Measurements from ENCODE around the gene TMEM202. TPM values are rescaled to one million over a fixed set of nuclear protein-coding genes. Genes with fewer than 3 reads are reported as not detected.
"Not testable (repeated sequence)": the region's sequence is repeated elsewhere in the genome, so short reads cannot be mapped to it uniquely, and the experiment has no call there.

Gene TMEM202
- total and polyA plus RNA-seq, 7 donors: not detected

- ATAC-seq: no peak
- no peak for TF ChIP-seq CTCF (IDR thresholded peaks at IDR 0.05)
- no peaks in the 10 kb centered on the region for H3K4me1 ChIP-seq
- no peaks in the 10 kb centered on the region for H3K36me3 ChIP-seq (ENCODE audit: insufficient read depth in 1 of 2, low read depth in 1 of 2)
- no peak overlapping the region for H3K4me3 ChIP-seq
- peaks cover 0 to 3% (median 0%) of the 10 kb centered on the region in 3 donors for H3K27me3 ChIP-seq (ENCODE audit: insufficient read depth in 3 of 3, low read length in 2 of 3)
- H3K9me3 ChIP-seq: peaks cover 5% of the 10 kb centered on the region
- no peak for DNase-seq
- 56 to 77% (median 72%) methylated on average over 2 of the region's 2 CpGs for WGBS, 3 donors
- intact Hi-C loops (cut with DNase I): no loop called here
- no peak overlapping the region for H3K27ac ChIP-seq
Measured at GRCh38 chr15:72415304-72415703, 17.2 kb downstream of the TMEM202 start.

- DNase-seq; H3K36me3 ChIP-seq (ENCODE audit: insufficient read depth in 1 of 2, low read depth in 1 of 2); H3K27ac ChIP-seq; H3K4me1 ChIP-seq; H3K4me3 ChIP-seq; intact Hi-C loops (cut with DNase I); H3K27me3 ChIP-seq (ENCODE audit: insufficient read depth in 3 of 3, low read length in 2 of 3); ATAC-seq; H3K9me3 ChIP-seq: not testable (repeated sequence)
- 60 to 74% (median 69%) methylated on average over 3 of the region's 3 CpGs for WGBS, 3 donors
Measured at GRCh38 chr15:72419768-72420167, 21.7 kb downstream of the TMEM202 start.

- intact Hi-C loops (cut with DNase I): no loop called here
- 68 to 78% (median 77%) methylated on average over 2 of the region's 2 CpGs for WGBS, 3 donors
- no peak for ATAC-seq
- TF ChIP-seq CTCF (IDR thresholded peaks at IDR 0.05): no peak
- H3K36me3 ChIP-seq (ENCODE audit: insufficient read depth in 1 of 2, low read depth in 1 of 2): no peaks in the 10 kb centered on the region
- peaks cover 0 to 2% (median 0%) of the 10 kb centered on the region in 3 donors for H3K27me3 ChIP-seq (ENCODE audit: insufficient read depth in 3 of 3, low read length in 2 of 3)
- no peak for DNase-seq
- no peak overlapping the region for H3K4me3 ChIP-seq
- no peaks in the 10 kb centered on the region for H3K4me1 ChIP-seq
- H3K27ac ChIP-seq: no peak overlapping the region
- H3K9me3 ChIP-seq: peaks cover 8% of the 10 kb centered on the region
Measured at GRCh38 chr15:72420576-72420975, 22.5 kb downstream of the TMEM202 start.

GRCh38 chr15:72421484-72421883 lies 23.4 kb downstream of the TMEM202 start:
- Histone ChIP-seq H3K9me3 (peaks cover 13% of the 10 kb centered on the region), H3K27ac (no peak overlapping the region), H3K4me3 (no peak overlapping the region), H3K36me3 (ENCODE audit: insufficient read depth in 1 of 2, low read depth in 1 of 2) (no peaks in the 10 kb centered on the region), H3K27me3 (ENCODE audit: insufficient read depth in 3 of 3, low read length in 2 of 3) (peaks cover 0 to 2% (median 0%) of the 10 kb centered on the region in 3 donors), H3K4me1 (no peaks in the 10 kb centered on the region)
- intact Hi-C loops (cut with DNase I): no loop called here
- ATAC-seq: no peak
- no peak for TF ChIP-seq CTCF (IDR thresholded peaks at IDR 0.05)
- DNase-seq: no peak
- 55 to 72% (median 65%) methylated on average over 1 of the region's 1 CpG for WGBS, 3 donors

- H3K4me1 ChIP-seq: no peaks in the 10 kb centered on the region
- DNase-seq (no peak), ATAC-seq (no peak)
- H3K9me3 ChIP-seq: peaks cover 28% of the 10 kb centered on the region
- H3K36me3 ChIP-seq (ENCODE audit: insufficient read depth in 1 of 2, low read depth in 1 of 2): no peaks in the 10 kb centered on the region
- 54 to 58% (median 55%) methylated on average over 2 of the region's 2 CpGs for WGBS, 3 donors
- peaks cover 0 to 2% (median 0%) of the 10 kb centered on the region in 3 donors for H3K27me3 ChIP-seq (ENCODE audit: insufficient read depth in 3 of 3, low read length in 2 of 3)
- H3K27ac ChIP-seq: no peak overlapping the region
- H3K4me3 ChIP-seq: no peak overlapping the region
- no peak for TF ChIP-seq CTCF (IDR thresholded peaks at IDR 0.05)
- intact Hi-C loops (cut with DNase I): no loop called here
Measured at GRCh38 chr15:72423256-72423655, 25.2 kb downstream of the TMEM202 start.
